H1 (cell line): ENCODE results near the gene FAM50B. TPM values are rescaled to one million over a fixed set of nuclear protein-coding genes. Genes with fewer than 3 reads are reported as not detected.

Experiments
- CTCF ChIA-PET: fragments of 300-600 bp; sonication (Branson Sonifier 250); formaldehyde crosslinking; loops from one replicate; lab custom pipeline; 2021; ENCODE audit not compliant: partially characterized antibody; lab: Charles Lee
- POLR2A ChIA-PET: fragments of 300-600 bp; sonication (Branson Sonifier 250); formaldehyde crosslinking; loops from one replicate; lab custom pipeline; 2021; ENCODE audit warnings: inconsistent platforms; ENCODE audit not compliant: partially characterized antibody; lab: Charles Lee
- DNase-seq, 2 experiments: peaks; one replicate each; pipeline versions ENCODE4 v3.0.0 to v3.0.0-alpha.2; 2010 to 2022; ENCODE audit warnings: low spot score in 2 of 2, low read depth in 1 of 2, mixed read lengths in 1 of 2
- FAIRE-seq: peaks from 2 replicates; lab custom pipeline; 2011; peaks lifted over from hg19 to GRCh38; lab: Jason Lieb, UNC
- H2AFZ ChIP-seq: 2 replicates; pipeline ENCODE4 v1.8.1; 2012; ENCODE audit warnings: low read length, inconsistent platforms
- H2AK5ac ChIP-seq: 2 replicates; pipeline ENCODE4 v1.6.1; 2013; ENCODE audit warnings: low read depth, low read length
- H2BK120ac ChIP-seq: replicated peaks from 2 replicates; pipeline ENCODE3; 2013; ENCODE audit warnings: low read depth, low read length, inconsistent platforms
- H2BK12ac ChIP-seq: 2 replicates; pipeline ENCODE4 v1.6.1; 2013; ENCODE audit warnings: low read depth, low read length
- H2BK15ac ChIP-seq: 2 replicates; pipeline ENCODE4 v1.6.1; 2013; ENCODE audit warnings: low read length
- H2BK20ac ChIP-seq: 2 replicates; pipeline ENCODE4 v1.6.1; 2013; ENCODE audit warnings: low read length
- H2BK5ac ChIP-seq: 2 replicates; pipeline ENCODE4 v1.6.1; 2013; ENCODE audit warnings: low read depth, low read length
- H3K14ac ChIP-seq: 2 replicates; pipeline ENCODE4 v1.6.1; 2013; ENCODE audit warnings: inconsistent platforms; ENCODE audit not compliant: insufficient read length
- H3K18ac ChIP-seq: 2 replicates; pipeline ENCODE4 v1.6.1; 2013; ENCODE audit warnings: low read length; ENCODE audit errors: extremely low read depth
- H3K23ac ChIP-seq: 2 replicates; pipeline ENCODE4 v1.6.1; 2013; ENCODE audit warnings: inconsistent platforms; ENCODE audit not compliant: insufficient read length
- H3K23me2 ChIP-seq: 2 replicates; pipeline ENCODE4 v1.6.1; 2013; ENCODE audit warnings: low read depth, low read length
- H3K27ac ChIP-seq: 2 replicates; pipeline ENCODE4 v1.6.1; 2011; ENCODE audit warnings: low read depth, low read length, inconsistent platforms
- H3K27me3 ChIP-seq, 4 experiments: replicated peaks in 1 of 4; 1 replicate in 1 of 4; 2 replicates in 3 of 4; pipeline versions ENCODE4 v1.6.1 to v1.8.1; 2011 to 2013; ENCODE audit warnings: low read length in 3 of 4, mild to moderate bottlenecking in 3 of 4, inconsistent platforms in 2 of 4, mixed read lengths in 2 of 4, moderate library complexity in 1 of 4; ENCODE audit not compliant: control insufficient read depth in 3 of 4, insufficient read depth in 3 of 4; ENCODE audit errors: extremely low read depth in 1 of 4
- H3K36me3 ChIP-seq, 4 experiments: 2 replicates each; pipeline versions ENCODE4 v1.6.1 to v1.8.1; 2011 to 2013; ENCODE audit warnings: mild to moderate bottlenecking in 4 of 4, low read length in 3 of 4, moderate library complexity in 2 of 4, control low read depth in 1 of 4, inconsistent platforms in 1 of 4; ENCODE audit not compliant: insufficient read depth in 4 of 4, control insufficient read depth in 2 of 4
- H3K4ac ChIP-seq: replicated peaks from 2 replicates; pipeline ENCODE3; 2013; ENCODE audit warnings: low read length, low read depth, mixed read lengths, inconsistent platforms; ENCODE audit not compliant: insufficient read length
- H3K4me1 ChIP-seq, 4 experiments: replicated peaks in 1 of 4; 1 replicate in 1 of 4; 2 replicates in 3 of 4; pipeline versions ENCODE4 v1.6.1 to v1.8.1; 2011 to 2013; ENCODE audit warnings: low read length in 3 of 4, inconsistent platforms in 2 of 4, mixed read lengths in 1 of 4; ENCODE audit not compliant: insufficient read depth in 4 of 4, control insufficient read depth in 3 of 4
- H3K4me2 ChIP-seq, 2 experiments: 2 replicates each; pipeline versions ENCODE4 v1.6.1 to v1.8.1; 2011 to 2013; ENCODE audit warnings: low read depth in 2 of 2, low read length in 2 of 2, control low read depth in 1 of 2, inconsistent platforms in 1 of 2, mild to moderate bottlenecking in 1 of 2; ENCODE audit not compliant: insufficient read depth in 1 of 2
- H3K4me3 ChIP-seq, 4 experiments: fragments of 200-600, 300-600 bp in 1 of 4; sonication (generic), shearing (Covaris generic), sonication (Bioruptor Twin) in 1 of 4; 2 replicates each; pipeline versions ENCODE4 v1.5.1 to v1.8.1; 2011 to 2016; ENCODE audit warnings: low read length in 4 of 4, low read depth in 3 of 4, control low read depth in 2 of 4, inconsistent platforms in 2 of 4, mild to moderate bottlenecking in 2 of 4, mixed read lengths in 1 of 4, moderate library complexity in 1 of 4; ENCODE audit not compliant: insufficient read depth in 2 of 4; ENCODE audit errors: extremely low read depth in 1 of 4
- H3K56ac ChIP-seq: replicated peaks from 2 replicates; pipeline ENCODE3; 2013; ENCODE audit warnings: low read depth, mild to moderate bottlenecking, mixed read lengths, low read length, inconsistent platforms; ENCODE audit not compliant: insufficient read length
- H3K79me1 ChIP-seq: 2 replicates; pipeline ENCODE4 v1.6.1; 2013; ENCODE audit warnings: low read depth, low read length, control low read depth
- H3K79me2 ChIP-seq, 2 experiments: 2 replicates each; pipeline versions ENCODE4 v1.6.1 to v1.8.1; 2012 to 2013; ENCODE audit warnings: low read length in 2 of 2, mild to moderate bottlenecking in 2 of 2, inconsistent platforms in 1 of 2; ENCODE audit not compliant: insufficient read depth in 2 of 2, control insufficient read depth in 1 of 2
- H3K9ac ChIP-seq, 4 experiments: replicated peaks in 1 of 4; 1 replicate in 1 of 4; 2 replicates in 3 of 4; pipeline versions ENCODE4 v1.6.1 to v1.8.1; 2011 to 2013; ENCODE audit warnings: low read depth in 3 of 4, low read length in 3 of 4, control low read depth in 2 of 4, mild to moderate bottlenecking in 2 of 4, moderate library complexity in 2 of 4, inconsistent platforms in 1 of 4; ENCODE audit errors: extremely low read depth in 1 of 4
- H3K9me3 ChIP-seq, 2 experiments: 2 replicates each; pipeline versions ENCODE4 v1.6.1 to v1.8.1; 2012 to 2013; ENCODE audit warnings: mild to moderate bottlenecking in 2 of 2, moderate library complexity in 2 of 2, control low read depth in 1 of 2, inconsistent platforms in 1 of 2, low read depth in 1 of 2, low read length in 1 of 2, mixed read lengths in 1 of 2; ENCODE audit not compliant: insufficient read depth in 2 of 2
- H4K20me1 ChIP-seq, 2 experiments: replicated peaks in 1 of 2; 2 replicates each; pipeline versions ENCODE3 to v1.8.1; 2011 to 2013; ENCODE audit warnings: inconsistent platforms in 2 of 2, low read length in 2 of 2, mild to moderate bottlenecking in 1 of 2; ENCODE audit not compliant: insufficient read depth in 2 of 2, control insufficient read depth in 1 of 2
- H4K5ac ChIP-seq: 2 replicates; pipeline ENCODE4 v1.6.1; 2013; ENCODE audit warnings: low read length, low read depth, mixed read lengths, inconsistent platforms; ENCODE audit not compliant: insufficient read length
- H4K8ac ChIP-seq: 2 replicates; pipeline ENCODE4 v1.8.0; 2013; ENCODE audit warnings: mild to moderate bottlenecking, moderate library complexity, low read length, inconsistent platforms; ENCODE audit not compliant: insufficient read depth; ENCODE audit errors: extremely low read depth
- H4K91ac ChIP-seq: replicated peaks from 2 replicates; pipeline ENCODE3; 2013; ENCODE audit warnings: low read length, mixed read lengths, inconsistent platforms; ENCODE audit not compliant: insufficient read length
- CEBPB ChIP-seq: IDR thresholded peaks from 2 replicates; pipeline ENCODE4 v1.6.1; 2012; ENCODE audit warnings: low read depth, low read length
- CHD1 ChIP-seq: IDR thresholded peaks from 2 replicates; pipeline ENCODE4 v1.6.1; 2012; ENCODE audit warnings: low read depth, low read length, improper control_type of control experiment
- EZH2 ChIP-seq: fragments of 200-600 bp; sonication (generic); IDR thresholded peaks from 2 replicates; pipeline ENCODE4 v1.7.1; 2012; ENCODE audit warnings: low read depth, mild to moderate bottlenecking, moderate library complexity, low read length, inconsistent platforms; ENCODE audit not compliant: severe bottlenecking
- HDAC6 ChIP-seq: IDR thresholded peaks from one replicate; pipeline ENCODE4 v1.7.1; 2012; ENCODE audit warnings: low read depth, mild to moderate bottlenecking, inconsistent platforms, low read length, moderate library complexity
- KDM1A ChIP-seq: fragments of 200-600, 300-600 bp; sonication (generic); IDR thresholded peaks from 2 replicates; pipeline ENCODE4 v1.7.1; 2016; ENCODE audit warnings: mild to moderate bottlenecking, low read length, borderline replicate concordance
- KDM4A ChIP-seq: IDR thresholded peaks from one replicate; pipeline ENCODE4 v1.7.1; 2012; ENCODE audit warnings: low read depth, mild to moderate bottlenecking, moderate library complexity, low read length, inconsistent platforms; ENCODE audit not compliant: severe bottlenecking
- MAFK ChIP-seq: IDR thresholded peaks from 2 replicates; pipeline ENCODE4 v1.6.1; 2012; ENCODE audit warnings: low read depth, mild to moderate bottlenecking, improper control_type of control experiment, low read length
- POLR2AphosphoS5 ChIP-seq: IDR thresholded peaks from 2 replicates; pipeline ENCODE4 v1.6.1; 2011; ENCODE audit warnings: low read depth, low read length
- RXRA ChIP-seq: IDR thresholded peaks from 2 replicates; pipeline ENCODE4 v1.6.1; 2011; ENCODE audit warnings: low read depth, mild to moderate bottlenecking, low read length, moderate library complexity; ENCODE audit not compliant: insufficient read depth
- SP2 ChIP-seq: IDR thresholded peaks from 2 replicates; pipeline ENCODE4 v1.6.1; 2012; ENCODE audit warnings: mild to moderate bottlenecking, low read length, inconsistent platforms
- SP4 ChIP-seq: IDR thresholded peaks from 2 replicates; pipeline ENCODE4 v1.6.1; 2012; ENCODE audit warnings: low read length, inconsistent platforms
- SUZ12 ChIP-seq: fragments of 200-600 bp; sonication (generic); IDR thresholded peaks from 2 replicates; pipeline ENCODE4 v1.6.1; 2012; ENCODE audit warnings: mild to moderate bottlenecking, inconsistent platforms, low read length, moderate library complexity, mixed read lengths
- TCF12 ChIP-seq: IDR thresholded peaks from 2 replicates; pipeline ENCODE4 v1.6.1; 2011; ENCODE audit warnings: low read depth, mild to moderate bottlenecking, low read length
- WGBS, 2 experiments: shearing (Covaris generic) in 1 of 2; methylation state at CpG; one replicate each; pipeline versions ENCODE4 v1.1.6 to v1.1.7; 2013 to 2015; ENCODE audit warnings: low lambda C conversion rate in 2 of 2, mixed read lengths in 2 of 2, inconsistent platforms in 1 of 2, low coverage in 1 of 2, missing lambda C conversion rate in 1 of 2; ENCODE audit not compliant: insufficient replicate concordance in 2 of 2, insufficient coverage in 1 of 2, insufficient read length in 1 of 2; ENCODE audit errors: extremely low coverage in 1 of 2, missing lambda C conversion rate in 1 of 2; 5-methylcytosine and 5-hydroxymethylcytosine counted together
- polyA plus RNA-seq, 7 experiments: library from polyadenylated mRNA; depleted of rRNA in 3 of 7; stranded (reverse) in 5 of 7; unstranded in 2 of 7; fragments of >200 nt in 5 of 7; fragments of 200-250 nt in 2 of 7; gene quantifications; 1 replicate in 5 of 7; 2 replicates in 1 of 7; 4 replicates in 1 of 7; pipeline versions ENCODE4 v1.2.1 to v1.2.3, GENCODE V29; 2011 to 2013; ENCODE audit warnings: missing spikeins in 2 of 7, mixed read lengths in 2 of 7
- total RNA-seq: library from RNA; stranded (reverse); fragmentation: NEBNext Ultra II Directional; extraction: Animal tissue kit (Norgen Biotek cat#: 25700); gene quantifications from 2 replicates; pipeline ENCODE4 v1.2.1, GENCODE V29; 2021

The FAM50B gene
- total and polyA plus RNA-seq, 2 of the 8 experiments (the other 6 are each of a cell fraction or from before 2014, with no cell fraction given) = 3.1 to 3.2 TPM

DNA sequence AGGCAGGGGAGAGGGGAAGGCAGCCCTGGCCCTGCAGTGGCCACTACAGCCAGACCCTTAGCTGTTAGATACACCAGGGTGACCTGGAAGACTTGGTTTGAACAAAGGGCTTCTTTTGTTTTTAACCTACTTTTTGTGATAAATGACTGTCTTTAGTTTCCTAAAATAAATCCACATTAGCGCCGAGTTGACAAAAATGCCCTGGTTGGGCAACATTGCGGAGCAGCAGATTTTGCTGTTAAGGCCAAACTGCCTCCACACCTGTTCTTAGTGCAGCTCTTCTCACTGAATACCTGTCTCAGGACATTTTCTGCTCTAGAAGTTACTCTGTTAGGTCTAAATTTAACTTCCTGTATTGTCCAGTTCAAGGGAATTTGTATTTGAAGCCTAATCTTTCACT lies 42.7 kb downstream of the FAM50B start:
- no peak overlapping the region for H3K23ac ChIP-seq
- no peak overlapping the region for H2BK12ac ChIP-seq
- no peak overlapping the region for H2AFZ ChIP-seq
- H3K79me2 ChIP-seq = no peaks in the 10 kb centered on the region
- no peak overlapping the region for H4K5ac ChIP-seq
- ChIA-PET CTCF (interaction anchor here (1.2 kb wide), 1 partner anchor 43 kb away, joined by 5 read pairs; the partner anchor contains the start of gene FAM50B), POLR2A (no interaction called here)
- no peak for TF ChIP-seq SUZ12
- TF ChIP-seq SP4 = no peak
- TF ChIP-seq KDM1A = no peak
- TF ChIP-seq SP2 = no peak
- no peak for TF ChIP-seq CHD1
- no peak for TF ChIP-seq EZH2
- no peak for TF ChIP-seq CEBPB
- no peak for TF ChIP-seq RXRA
- TF ChIP-seq MAFK = no peak
- TF ChIP-seq KDM4A = no peak
- no peak for TF ChIP-seq TCF12
- TF ChIP-seq HDAC6 = no peak
- TF ChIP-seq POLR2AphosphoS5 = no peak
- no peak overlapping the region for H2BK120ac ChIP-seq
- WGBS, 2 experiments = 93% methylated on average over 3 of the region's 3 CpGs; no CpG with 5 or more reads in 1 of the 2 experiments
- FAIRE-seq = no peak
- no peak overlapping the region for H4K91ac ChIP-seq
- H2BK20ac ChIP-seq = no peak overlapping the region
- no peak overlapping the region for H4K8ac ChIP-seq
- no peak overlapping the region for H3K4me2 ChIP-seq
- no peak overlapping the region for H3K18ac ChIP-seq
- no peak for DNase-seq
- H2AK5ac ChIP-seq = no peak overlapping the region
- H2BK5ac ChIP-seq = no peak overlapping the region
- no peak overlapping the region for H3K9ac ChIP-seq
- H4K20me1 ChIP-seq = no peaks in the 10 kb centered on the region
- H3K27me3 ChIP-seq = no peaks in the 10 kb centered on the region
- no peak overlapping the region for H3K27ac ChIP-seq
- H3K14ac ChIP-seq = no peak overlapping the region
- H3K36me3 ChIP-seq = no peaks in the 10 kb centered on the region
- no peak overlapping the region for H2BK15ac ChIP-seq
- H3K23me2 ChIP-seq = no peaks in the 10 kb centered on the region
- no peak overlapping the region for H3K56ac ChIP-seq
- H3K4ac ChIP-seq = no peak overlapping the region
- H3K79me1 ChIP-seq = no peaks in the 10 kb centered on the region
- H3K9me3 ChIP-seq = no peaks in the 10 kb centered on the region
- no peak overlapping the region for H3K4me3 ChIP-seq
- peaks cover 6 to 17% (median 9%) of the 10 kb centered on the region in 4 experiments; a peak in 6 of 7 replicates for H3K4me1 ChIP-seq
